GM19240 (cell line): ENCODE data around the gene PPP2R5C.

Experiments
- DNase-seq: peaks from one replicate; pipeline ENCODE4 v3.0.0; 2011; ENCODE audit warnings: low spot score; ENCODE audit not compliant: insufficient read length

PPP2R5C gene

GRCh38 chr14:101861464-101861863 is 100.0 kb downstream of the PPP2R5C start:
- no peak for DNase-seq

GRCh38 chr14:101862177-101862576 is 100.7 kb downstream of the PPP2R5C start:
- no peak for DNase-seq

- DNase-seq = no peak
Measured at GRCh38 chr14:101862711-101863110, 101.2 kb downstream of the PPP2R5C start.

- no peak for DNase-seq
Measured at GRCh38 chr14:101865288-101865687, 103.8 kb downstream of the PPP2R5C start.

- DNase-seq = no peak
Measured at GRCh38 chr14:101867854-101868253, 106.3 kb downstream of the PPP2R5C start.

GRCh38 chr14:101869217-101869616 is 107.7 kb downstream of the PPP2R5C start:
- DNase-seq = no peak

GRCh38 chr14:101870273-101870939 is 108.9 kb downstream of the PPP2R5C start:
- DNase-seq = no peak

GRCh38 chr14:101872346-101872745 is 110.8 kb downstream of the PPP2R5C start:
- no peak for DNase-seq

- DNase-seq = no peak
Measured at GRCh38 chr14:101873076-101873825, 111.7 kb downstream of the PPP2R5C start.

- DNase-seq = no peak
Measured at GRCh38 chr14:101873991-101874390, 112.5 kb downstream of the PPP2R5C start.

- no peak for DNase-seq
Measured at GRCh38 chr14:101875041-101875726, 113.7 kb downstream of the PPP2R5C start.

- DNase-seq = no peak
Measured at GRCh38 chr14:101875727-101876554, 114.4 kb downstream of the PPP2R5C start.

- peak; percentile 52 for DNase-seq
Measured at GRCh38 chr14:101876555-101876938, 115.0 kb downstream of the PPP2R5C start.

GRCh38 chr14:101877766-101878165 is 116.3 kb downstream of the PPP2R5C start:
- DNase-seq = no peak

- no peak for DNase-seq
Measured at GRCh38 chr14:101878211-101878821, 116.8 kb downstream of the PPP2R5C start.

GRCh38 chr14:101878822-101879528 is 117.5 kb downstream of the PPP2R5C start:
- no peak for DNase-seq

GRCh38 chr14:101879529-101880336 is 118.2 kb downstream of the PPP2R5C start:
- DNase-seq = no peak

- no peak for DNase-seq
Measured at GRCh38 chr14:101881426-101881825, 119.9 kb downstream of the PPP2R5C start.

GRCh38 chr14:101882141-101882935 is 120.8 kb downstream of the PPP2R5C start:
- DNase-seq = no peak
